Measurements from ENCODE around the gene COA8.
"Not testable (repeated sequence)": the region's sequence is repeated elsewhere in the genome, so short reads cannot be mapped to it uniquely, and the experiment has no call there.

The COA8 gene

DNA sequence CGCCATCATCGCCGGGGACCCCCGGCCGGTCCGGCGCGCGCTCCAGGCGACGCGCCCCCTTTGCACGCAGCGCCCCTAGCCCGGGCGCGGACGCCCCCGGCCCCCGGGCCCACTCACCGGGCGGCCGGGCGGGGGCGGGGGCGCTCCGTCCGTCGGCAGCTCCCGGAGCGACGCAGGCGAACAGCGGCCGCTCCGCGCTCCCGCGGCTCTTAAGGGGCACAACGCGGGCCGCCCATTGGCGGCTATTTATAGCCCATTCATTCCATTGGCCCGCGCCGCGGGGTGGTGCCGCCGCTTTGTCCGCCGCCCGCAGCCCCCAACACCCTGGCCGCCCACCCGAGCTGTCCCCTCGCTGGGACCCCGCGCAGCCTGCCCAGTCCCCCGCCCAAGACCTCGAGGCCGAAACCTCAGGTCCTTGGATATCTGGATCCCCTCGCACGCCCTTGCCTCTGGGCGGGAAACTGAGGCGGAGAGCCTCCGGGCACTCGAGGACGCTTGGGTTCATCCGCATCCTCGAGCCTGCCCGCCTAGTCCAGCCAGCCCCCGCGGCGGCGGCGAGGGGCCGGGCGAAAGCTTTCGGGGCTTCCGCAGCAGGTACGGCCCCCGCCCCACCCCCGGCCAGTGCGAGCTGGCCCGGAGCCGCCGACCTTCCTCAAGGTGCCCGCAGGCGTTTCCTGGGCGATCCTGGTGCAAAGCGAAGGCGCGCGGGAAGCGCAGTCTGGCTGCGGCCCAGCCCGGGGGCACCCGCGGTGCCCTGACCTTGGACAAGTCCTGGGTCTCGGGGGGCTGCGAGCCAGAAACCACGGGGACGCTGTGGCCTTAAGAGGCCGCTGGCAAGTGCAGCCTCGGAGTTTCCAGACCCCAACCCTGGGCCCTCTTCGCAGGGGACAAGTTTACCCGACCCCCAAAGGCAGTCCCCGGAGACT lies 39.8 kb upstream of the COA8 start, which contains the start of gene CKB:
Gene CKB (minus strand): TSS at position 182 of the 926 bp plus-strand sequence. CDS start 337 bp downstream, outside the sequence.
- no peaks in the 10 kb centered on the region for H3K9me3 Mint-ChIP-seq
- peaks cover 24% of the 10 kb centered on the region for H3K4me1 Mint-ChIP-seq
- peak within 1 kb of the TSS; percentile 50 for H3K4me3 Mint-ChIP-seq
- ATAC-seq (no peak), DNase-seq (ENCODE audit: low spot score in 2 of 2) (no peak)
- H3K36me3 Mint-ChIP-seq = peaks cover 16% of the 10 kb centered on the region
- no peak within 1 kb of the TSS for H3K27ac Mint-ChIP-seq

DNA sequence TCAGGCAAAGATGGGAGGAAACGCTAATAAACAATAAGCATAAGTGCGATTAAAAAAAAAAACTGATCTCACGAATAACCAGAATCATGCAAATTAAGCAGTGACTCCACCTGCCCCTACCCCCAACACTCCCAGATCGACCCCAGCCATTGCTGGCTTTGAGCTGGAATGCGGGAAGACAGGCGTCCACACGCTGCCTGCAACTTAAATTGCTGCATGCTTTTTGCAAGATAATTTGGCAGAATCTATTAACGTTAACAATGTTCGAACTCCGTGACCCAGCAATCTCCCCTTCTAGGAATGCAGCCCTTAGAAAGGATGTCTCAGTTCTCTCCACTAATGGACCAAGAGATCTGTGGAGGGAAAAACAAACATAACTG lies 39.2 kb upstream of the COA8 start:
- no peak overlapping the region for H3K27ac Mint-ChIP-seq
- H3K4me1 Mint-ChIP-seq = peaks cover 31% of the 10 kb centered on the region
- no peaks in the 10 kb centered on the region for H3K9me3 Mint-ChIP-seq
- H3K36me3 Mint-ChIP-seq = peaks cover 19% of the 10 kb centered on the region
- ATAC-seq = no peak
- peak overlapping the region; percentile 50 for H3K4me3 Mint-ChIP-seq
- no peak for DNase-seq (ENCODE audit: low spot score in 2 of 2)

DNA sequence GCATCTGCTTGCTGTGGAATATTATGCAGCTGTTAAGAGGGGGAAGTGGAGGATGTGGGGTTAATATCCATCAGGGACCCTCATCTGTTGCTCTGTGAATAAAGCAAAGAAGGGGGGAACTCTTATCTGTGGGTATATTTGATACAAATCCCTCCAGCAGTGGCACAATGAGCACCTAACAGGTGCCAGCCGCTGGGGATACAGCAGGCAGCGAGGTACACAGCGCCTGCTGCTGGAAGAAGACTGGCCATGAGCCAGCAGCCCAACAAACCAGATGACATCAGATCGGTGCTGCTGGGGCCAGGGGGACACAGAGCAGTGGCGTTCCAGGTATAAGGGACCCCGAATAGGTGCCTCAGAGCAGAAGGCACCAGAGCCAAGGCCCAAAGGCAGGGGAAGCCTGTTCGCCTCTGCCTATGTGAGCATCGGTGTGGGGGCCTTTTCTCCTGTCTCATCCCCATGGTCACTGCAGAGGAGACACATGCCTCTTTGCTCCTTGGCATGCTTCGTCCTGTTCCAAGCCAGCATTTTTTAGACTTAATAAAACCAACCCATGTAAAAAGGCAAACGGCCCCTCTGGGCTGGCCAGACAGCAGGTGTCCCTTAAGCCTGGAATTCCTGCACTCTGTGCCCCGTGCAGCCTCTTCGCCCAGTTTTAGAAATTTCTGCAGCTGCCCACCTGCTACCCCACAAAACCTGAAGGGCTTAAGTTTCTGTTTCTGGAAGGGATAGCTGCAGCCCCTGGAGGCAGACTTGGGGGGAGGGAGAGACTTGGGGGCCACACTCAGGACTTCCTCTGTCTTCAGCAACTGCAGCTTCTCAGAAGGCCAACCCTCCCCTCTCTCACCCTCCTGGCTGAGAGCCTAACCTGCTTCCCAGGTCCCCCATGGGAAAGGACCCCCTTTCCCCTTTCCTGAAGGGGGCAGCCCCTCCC lies 38.5 kb upstream of the COA8 start:
- H3K4me3 Mint-ChIP-seq = no peak overlapping the region
- ATAC-seq (no peak), DNase-seq (ENCODE audit: low spot score in 2 of 2) (no peak)
- H3K36me3 Mint-ChIP-seq = peaks cover 22% of the 10 kb centered on the region
- no peaks in the 10 kb centered on the region for H3K9me3 Mint-ChIP-seq
- H3K27ac Mint-ChIP-seq = no peak overlapping the region
- peaks cover 28% of the 10 kb centered on the region for H3K4me1 Mint-ChIP-seq

DNA sequence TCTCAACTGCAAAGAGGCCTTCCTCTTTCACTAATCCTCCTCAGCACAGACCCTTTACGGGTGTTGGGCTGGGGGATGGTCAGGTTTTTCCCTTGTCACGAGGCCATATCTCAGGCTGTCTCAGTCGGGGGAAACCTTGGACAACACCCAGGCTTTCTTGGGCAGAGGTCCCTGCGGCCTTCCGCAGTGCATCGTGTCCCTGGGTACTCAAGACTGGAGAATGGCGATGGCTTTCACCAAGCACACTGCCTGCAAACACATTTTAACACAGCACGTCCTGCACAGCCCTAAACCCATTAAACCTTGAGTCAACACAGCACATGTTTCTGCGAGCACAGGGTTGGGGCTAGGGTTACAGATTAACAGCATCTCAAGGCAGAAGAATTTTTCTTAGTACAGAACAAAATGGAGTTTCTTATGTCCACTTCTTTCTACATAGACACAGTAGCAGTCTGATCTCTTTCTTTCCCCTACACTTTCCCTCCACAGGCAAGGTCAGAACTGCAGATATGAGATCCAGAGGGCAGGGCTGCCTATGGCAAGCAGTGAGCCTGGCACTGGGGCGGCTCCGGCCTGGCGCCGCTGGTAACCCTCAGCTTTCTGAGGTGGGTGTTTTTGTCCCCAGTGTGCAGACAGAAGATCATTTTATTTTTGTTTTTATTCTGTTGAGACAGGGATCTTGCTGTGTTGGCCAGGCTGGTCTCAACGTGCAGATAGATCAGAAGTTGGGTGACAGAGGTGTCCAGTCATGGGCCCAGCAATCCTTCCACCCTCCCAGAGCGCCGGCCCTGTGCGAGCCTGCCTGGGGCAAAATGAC lies 37.1 kb upstream of the COA8 start:
- H3K36me3 Mint-ChIP-seq = peaks cover 31% of the 10 kb centered on the region
- not testable (repeated sequence) for H3K4me3 Mint-ChIP-seq; ATAC-seq; H3K27ac Mint-ChIP-seq; DNase-seq (ENCODE audit: low spot score in 2 of 2); H3K9me3 Mint-ChIP-seq
- H3K4me1 Mint-ChIP-seq = peaks cover 37% of the 10 kb centered on the region

DNA sequence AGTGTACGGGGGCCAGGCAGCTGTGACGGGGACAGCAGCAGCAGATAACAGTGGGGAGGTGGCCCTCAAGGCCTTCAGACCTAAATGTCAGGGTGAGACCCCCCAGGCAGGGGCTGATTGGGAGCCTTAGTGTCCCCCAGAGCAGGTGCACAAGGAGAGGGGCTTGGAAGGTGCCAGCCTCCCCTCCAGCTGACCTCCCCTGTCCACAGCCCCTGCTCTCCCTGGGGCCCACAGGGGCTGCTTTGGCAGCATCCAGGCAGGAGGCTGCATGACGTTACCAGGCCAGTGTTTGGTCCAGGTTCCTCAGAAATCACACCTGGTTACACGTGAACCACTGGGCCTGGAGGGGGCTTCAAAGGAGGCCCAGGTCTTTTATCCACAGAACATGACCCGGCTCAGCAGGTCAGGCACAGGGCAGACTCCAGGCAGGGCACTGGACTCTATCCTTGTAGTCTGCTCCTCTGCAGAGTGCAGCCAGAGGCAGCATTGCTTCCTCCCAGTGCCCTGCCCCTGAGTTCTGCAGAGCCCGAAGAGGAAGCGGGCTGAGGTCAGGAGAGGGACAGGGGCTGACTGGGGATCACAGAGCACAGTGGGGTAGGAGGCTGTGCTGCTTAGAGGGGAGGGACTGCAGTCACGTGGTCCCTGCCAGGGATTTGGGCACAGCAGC lies 36.4 kb upstream of the COA8 start:
- Mint-ChIP-seq H3K36me3 (peaks cover 35% of the 10 kb centered on the region), H3K4me3 (no peak overlapping the region)

DNA sequence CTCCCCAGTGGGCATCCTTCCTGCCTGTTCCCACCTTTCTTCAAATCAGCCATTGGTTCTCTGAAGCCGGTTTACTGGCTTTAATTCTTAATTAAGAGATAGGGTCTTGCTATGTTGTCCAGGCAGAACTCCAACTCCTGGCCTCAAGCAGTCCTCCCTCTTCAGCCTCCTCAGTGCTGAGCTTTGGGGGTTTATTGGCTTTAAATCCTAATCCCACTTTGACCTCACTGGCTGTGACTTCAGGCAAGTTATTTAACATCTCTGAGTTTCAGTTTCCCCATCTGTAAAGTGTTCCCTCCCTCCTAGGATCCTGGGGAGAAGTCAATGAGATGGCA lies 35.9 kb upstream of the COA8 start:
- Mint-ChIP-seq H3K4me1 (peaks cover 49% of the 10 kb centered on the region), H3K27ac (peak overlapping the region; percentile 96), H3K9me3 (no peaks in the 10 kb centered on the region), H3K4me3 (peak overlapping the region; percentile 91), H3K36me3 (peaks cover 40% of the 10 kb centered on the region)
- ATAC-seq = no peak
- no peak for DNase-seq (ENCODE audit: low spot score in 2 of 2)

More for the DNA sequence above, 36.4 kb upstream of the COA8 start:
- DNase-seq (ENCODE audit: low spot score in 2 of 2) (no peak), ATAC-seq (no peak)
- Mint-ChIP-seq H3K27ac (no peak overlapping the region), H3K9me3 (no peaks in the 10 kb centered on the region), H3K4me1 (peaks cover 44% of the 10 kb centered on the region)

DNA sequence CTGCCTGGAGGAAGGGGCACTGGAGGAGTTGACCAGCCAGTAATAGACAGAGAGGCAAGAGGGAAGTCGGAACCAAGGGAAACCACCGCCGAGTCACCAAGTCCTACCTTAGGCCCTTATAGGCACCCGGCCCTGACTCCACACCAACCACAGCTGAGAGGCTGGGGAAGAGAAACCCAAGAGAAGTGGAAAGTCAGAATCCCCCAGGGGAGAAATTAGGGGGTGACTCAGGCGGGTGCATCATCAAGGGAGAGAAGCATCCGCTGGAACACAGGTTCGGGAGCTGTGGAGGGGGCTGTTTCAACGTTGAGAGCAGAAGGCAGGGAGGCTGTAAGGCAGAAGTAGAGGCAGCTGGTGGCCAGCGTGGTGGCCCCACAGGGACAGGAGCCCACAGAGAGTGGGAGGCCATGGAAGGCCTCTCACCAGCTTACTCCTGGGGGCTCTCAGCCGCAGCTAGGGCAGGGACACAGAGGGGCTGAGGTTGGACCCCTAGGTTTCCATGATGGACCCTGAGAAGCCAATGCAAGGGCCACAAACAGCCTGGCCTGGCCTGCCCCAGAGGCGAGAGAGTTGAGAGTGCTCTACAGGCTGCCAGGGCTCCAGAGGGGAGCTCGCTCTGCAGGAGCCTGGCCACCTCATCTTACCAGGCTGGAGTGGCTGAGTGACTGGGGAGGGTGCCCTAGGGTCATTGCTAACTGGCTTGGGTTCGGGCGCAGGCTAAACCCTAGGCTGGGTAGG lies 35.2 kb upstream of the COA8 start:
- DNase-seq (ENCODE audit: low spot score in 2 of 2) (no peak), ATAC-seq (peak; percentile 66)
- H3K4me1 Mint-ChIP-seq = peaks cover 50% of the 10 kb centered on the region
- peaks cover 42% of the 10 kb centered on the region for H3K36me3 Mint-ChIP-seq
- H3K9me3 Mint-ChIP-seq = no peaks in the 10 kb centered on the region
- peak overlapping the region; percentile 91 for H3K4me3 Mint-ChIP-seq
- H3K27ac Mint-ChIP-seq = peak overlapping the region; percentile 96

DNA sequence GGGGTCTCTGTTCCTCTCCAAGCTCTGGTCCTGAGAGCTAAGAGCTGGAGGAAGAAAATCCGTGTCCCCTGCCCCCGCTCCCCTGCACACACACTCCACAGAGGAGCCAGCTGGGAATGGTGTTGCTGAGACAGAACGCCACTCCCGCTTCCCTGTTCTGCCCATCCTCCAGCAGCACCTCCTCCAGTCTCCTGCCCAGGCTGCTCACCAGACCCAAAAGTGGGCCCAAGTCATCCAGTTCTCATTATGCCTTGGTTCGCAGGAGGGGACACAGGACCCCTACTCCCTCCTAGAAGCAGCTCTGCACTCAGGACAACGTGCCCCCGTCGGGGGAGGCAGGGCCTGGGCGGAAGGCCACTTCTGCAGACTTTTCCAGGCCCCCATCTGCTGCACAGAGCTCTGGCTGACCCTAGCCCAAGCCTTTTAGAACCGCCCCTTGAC lies 34.6 kb upstream of the COA8 start:
- Mint-ChIP-seq H3K4me1 (peaks cover 50% of the 10 kb centered on the region), H3K27ac (peak overlapping the region; percentile 96)

DNA sequence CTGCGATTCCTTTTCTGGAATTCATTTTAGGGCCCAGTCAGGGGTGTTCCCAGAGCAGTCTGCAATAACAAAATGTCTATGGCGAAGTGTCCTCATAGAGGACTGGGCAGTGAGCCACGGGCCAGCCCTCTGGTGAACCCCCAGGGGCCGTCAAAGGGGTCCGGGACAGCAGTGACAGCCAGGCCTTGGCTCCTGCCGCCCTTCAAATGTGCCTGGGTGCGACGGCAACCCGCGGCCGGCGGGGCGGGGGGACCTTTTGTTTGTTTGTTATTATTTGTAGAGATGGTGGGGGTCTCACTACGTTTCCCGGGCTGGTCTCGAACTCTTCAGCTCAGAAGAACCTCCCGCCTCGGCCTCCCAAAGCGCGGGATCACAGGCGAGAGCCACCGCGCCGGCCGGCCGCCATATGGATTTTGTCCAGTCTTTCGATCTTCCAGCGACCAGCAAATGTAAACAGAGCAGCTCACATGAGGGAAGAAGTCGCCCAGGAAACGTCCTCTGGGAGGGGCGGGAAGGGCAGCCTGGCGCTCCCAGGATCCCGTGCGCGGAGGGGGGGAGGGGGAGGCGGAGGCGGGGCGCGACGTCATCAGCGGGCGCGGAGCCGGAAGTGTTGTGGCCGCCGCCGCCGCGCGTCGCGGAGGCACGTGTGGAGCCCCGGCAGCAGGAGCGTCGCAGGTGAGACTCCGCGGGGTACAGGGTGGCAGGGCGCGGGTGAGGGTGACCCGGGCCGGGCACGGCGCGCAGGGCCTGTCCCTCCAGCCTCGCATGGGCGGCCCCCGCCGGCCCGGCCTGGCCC lies 34.0 kb upstream of the COA8 start, which contains the start of gene TRMT61A:
Gene TRMT61A (plus strand): TSS at position 610 of the 796 bp plus-strand sequence. CDS start 783 bp downstream, outside the sequence.
- Mint-ChIP-seq H3K4me3 (peak within 1 kb of the TSS; percentile 91), H3K27ac (peak within 1 kb of the TSS; percentile 96), H3K36me3 (peaks cover 42% of the 10 kb centered on the region), H3K9me3 (no peaks in the 10 kb centered on the region), H3K4me1 (peaks cover 50% of the 10 kb centered on the region)
- DNase-seq (ENCODE audit: low spot score in 2 of 2) = peak; percentile 64 to 84
- ATAC-seq = peak; percentile 81

More for the DNA sequence above, 34.6 kb upstream of the COA8 start:
- no peak for ATAC-seq
- H3K9me3 Mint-ChIP-seq = no peaks in the 10 kb centered on the region
- peaks cover 42% of the 10 kb centered on the region for H3K36me3 Mint-ChIP-seq
- DNase-seq (ENCODE audit: low spot score in 2 of 2) = no peak
- peak overlapping the region; percentile 91 for H3K4me3 Mint-ChIP-seq

DNA sequence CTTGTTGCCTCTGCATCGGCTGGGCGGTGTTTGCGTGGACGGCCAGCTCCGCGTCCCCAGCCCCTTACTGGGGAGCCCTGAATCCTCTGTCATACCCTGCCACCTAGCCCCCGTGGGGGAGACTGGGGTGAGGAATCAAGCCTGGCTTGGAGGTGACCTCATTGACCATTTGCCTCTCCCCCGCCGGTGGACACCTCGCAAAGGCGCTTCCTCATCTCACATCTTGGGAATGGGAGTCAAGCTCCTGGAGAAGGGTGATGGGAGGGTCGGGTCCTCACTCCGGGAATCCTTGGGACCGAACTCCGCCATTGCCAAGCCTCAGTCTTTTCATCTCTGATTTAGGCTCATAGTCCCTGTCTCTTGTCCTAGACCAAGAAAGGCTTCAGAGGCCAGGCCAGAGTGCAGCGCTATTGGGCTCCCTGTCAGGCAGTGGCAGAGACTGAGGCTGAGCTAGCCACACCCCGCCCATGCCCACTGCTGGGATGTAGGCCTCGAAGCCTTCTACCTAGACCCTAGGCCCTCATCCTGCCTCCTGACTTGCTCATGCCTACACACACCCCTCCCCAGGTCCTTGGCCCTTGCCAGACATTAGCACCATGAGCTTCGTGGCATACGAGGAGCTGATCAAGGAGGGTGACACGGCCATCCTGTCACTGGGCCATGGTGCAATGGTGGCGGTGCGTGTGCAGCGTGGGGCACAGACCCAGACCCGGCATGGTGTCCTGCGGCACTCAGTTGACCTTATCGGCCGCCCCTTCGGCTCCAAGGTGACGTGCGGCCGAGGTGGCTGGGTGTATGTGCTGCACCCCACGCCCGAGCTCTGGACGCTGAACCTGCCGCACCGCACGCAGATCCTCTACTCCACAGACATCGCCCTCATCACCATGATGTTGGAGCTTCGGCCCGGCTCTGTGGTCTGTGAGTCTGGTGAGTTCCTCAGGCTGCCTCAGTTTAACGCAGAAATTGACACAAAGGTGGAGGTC lies 33.1 kb upstream of the COA8 start:
- ATAC-seq (no peak), DNase-seq (ENCODE audit: low spot score in 2 of 2) (no peak)
- peaks cover 50% of the 10 kb centered on the region for H3K4me1 Mint-ChIP-seq
- H3K4me3 Mint-ChIP-seq = peak overlapping the region; percentile 91
- H3K36me3 Mint-ChIP-seq = peaks cover 42% of the 10 kb centered on the region
- no peaks in the 10 kb centered on the region for H3K9me3 Mint-ChIP-seq
- H3K27ac Mint-ChIP-seq = peak overlapping the region; percentile 96

DNA sequence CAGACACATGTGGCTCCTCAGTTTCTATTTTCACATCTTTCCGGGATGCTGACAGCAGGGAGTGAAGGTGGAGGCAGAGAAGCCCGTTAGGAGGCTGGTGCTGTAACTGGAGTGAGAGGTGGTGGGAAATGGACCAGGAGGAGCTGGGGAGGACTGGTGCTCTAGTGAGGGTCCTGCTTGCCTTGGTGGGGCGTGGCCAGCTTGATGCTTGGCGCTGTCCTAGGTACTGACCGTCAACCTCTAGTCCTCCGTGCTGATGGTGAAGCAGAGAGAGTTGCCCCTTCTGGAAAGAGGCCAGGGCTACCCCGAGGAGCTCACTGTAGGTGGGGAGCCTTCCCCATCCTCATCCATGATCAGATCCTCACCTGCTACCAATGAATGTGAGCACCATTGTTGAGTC lies 32.4 kb upstream of the COA8 start:
- peaks cover 50% of the 10 kb centered on the region for H3K4me1 Mint-ChIP-seq
- peaks cover 42% of the 10 kb centered on the region for H3K36me3 Mint-ChIP-seq
- H3K27ac Mint-ChIP-seq = no peak overlapping the region
- no peak for ATAC-seq
- H3K4me3 Mint-ChIP-seq = peak overlapping the region; percentile 91
- no peaks in the 10 kb centered on the region for H3K9me3 Mint-ChIP-seq
- DNase-seq (ENCODE audit: low spot score in 2 of 2) = no peak

DNA sequence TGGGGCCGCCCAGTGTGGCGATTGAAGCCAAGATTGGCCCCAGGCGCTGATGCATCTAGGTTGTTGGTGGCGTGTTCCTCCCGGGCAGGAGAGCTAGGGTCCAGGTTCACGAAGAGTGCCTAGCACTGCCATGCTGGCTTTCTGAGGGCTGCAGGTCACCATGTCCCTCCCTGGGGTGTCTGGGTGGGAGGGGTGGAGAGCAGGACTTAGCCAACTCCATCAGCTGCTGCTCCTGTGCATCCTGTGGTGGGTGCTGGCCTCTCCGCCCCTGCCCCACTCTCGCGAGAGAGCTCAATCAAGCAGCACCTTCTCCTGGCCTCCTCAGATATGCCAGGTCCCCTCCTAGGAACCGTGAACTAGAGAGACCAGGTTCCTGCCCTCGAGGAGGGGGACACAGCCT lies 31.9 kb upstream of the COA8 start:
- H3K9me3 Mint-ChIP-seq = no peaks in the 10 kb centered on the region
- DNase-seq (ENCODE audit: low spot score in 2 of 2) (no peak), ATAC-seq (no peak)
- H3K27ac Mint-ChIP-seq = peak overlapping the region; percentile 74
- H3K4me1 Mint-ChIP-seq = peaks cover 50% of the 10 kb centered on the region
- peak overlapping the region; percentile 91 for H3K4me3 Mint-ChIP-seq
- H3K36me3 Mint-ChIP-seq = peaks cover 42% of the 10 kb centered on the region
